Panc1 (cell line): ENCODE measurements around the gene SLC19A1. TPM values are rescaled to one million over a fixed set of nuclear protein-coding genes. Genes with fewer than 3 reads are reported as not detected.
"Not testable (repeated sequence)": the region's sequence is repeated elsewhere in the genome, so short reads cannot be mapped to it uniquely, and the experiment has no call there.

Experiments used
- ATAC-seq: fragments of 200-7000 bp; cut with Tn5 transposase; 2 replicates; pipeline ENCODE4 v1.9.1; 2020; ENCODE audit warnings: mild to moderate bottlenecking, moderate library complexity
- BruUV-seq: library from RNA; stranded (reverse); fragments of 400-500 nt; replicated peaks from 2 replicates; lab custom pipeline; 2021; lab: Mats Ljungman, UMichigan
- CTCF ChIA-PET: fragments of 300-600 bp; sonication (Branson Sonifier 250); formaldehyde crosslinking; loops from one replicate; lab custom pipeline; 2022; ENCODE audit warnings: antibody characterized with exemption; lab: Charles Lee
- POLR2A ChIA-PET: fragments of 300-600 bp; sonication (Branson Sonifier 250); formaldehyde crosslinking; loops from one replicate; lab custom pipeline; 2022; ENCODE audit warnings: antibody characterized with exemption; lab: Charles Lee
- DNase-seq: peaks from one replicate; pipeline ENCODE4 v3.0.0-alpha.2; 2010; ENCODE audit warnings: low read depth, low spot score
- H3K27ac ChIP-seq: 2 replicates; pipeline ENCODE4 v1.5.1; 2011; ENCODE audit warnings: mild to moderate bottlenecking, low read length, inconsistent platforms
- H3K27me3 ChIP-seq: fragments of 200-500 bp; sonication (Bioruptor generic); 2 replicates; pipeline ENCODE4 v1.6.0; 2014; ENCODE audit warnings: low read length, inconsistent platforms; ENCODE audit not compliant: control insufficient read depth, insufficient read depth
- H3K36me3 ChIP-seq: fragments of 200-500 bp; sonication (Bioruptor generic); 2 replicates; pipeline ENCODE4 v1.5.1; 2014; ENCODE audit warnings: inconsistent platforms, mild to moderate bottlenecking, low read length, moderate library complexity; ENCODE audit not compliant: control insufficient read depth, insufficient read depth
- H3K4me1 ChIP-seq: 2 replicates; pipeline ENCODE4 v1.5.1; 2011; ENCODE audit warnings: inconsistent platforms, mild to moderate bottlenecking, low read length, moderate library complexity; ENCODE audit not compliant: control insufficient read depth, insufficient read depth
- H3K4me3 ChIP-seq, 2 experiments: 2 replicates each; pipeline ENCODE4 v1.5.1; 2011 to 2012; ENCODE audit warnings: low read depth in 2 of 2, low read length in 2 of 2, mild to moderate bottlenecking in 2 of 2, inconsistent platforms in 1 of 2, moderate library complexity in 1 of 2
- H3K9me3 ChIP-seq: fragments of 200-500 bp; sonication (Bioruptor generic); 2 replicates; pipeline ENCODE4 v1.5.1; 2014; ENCODE audit warnings: low read depth, mild to moderate bottlenecking, inconsistent platforms, low read length, moderate library complexity; ENCODE audit not compliant: control insufficient read depth, insufficient read depth
- CTCF ChIP-seq: fragments of 450-650 bp; IDR thresholded peaks from 2 replicates; pipeline ENCODE4 v1.5.1; 2017; ENCODE audit warnings: mild to moderate bottlenecking
- POLR2AphosphoS5 ChIP-seq: IDR thresholded peaks from 2 replicates; pipeline ENCODE4 v1.6.1; 2012; ENCODE audit warnings: mild to moderate bottlenecking, low read depth, low read length, moderate library complexity
- REST ChIP-seq, 2 experiments: IDR thresholded peaks; 2 replicates each; pipeline ENCODE4 v1.6.1; 2011 to 2012; ENCODE audit warnings: low read depth in 2 of 2, control low read depth in 1 of 2, low read length in 1 of 2, mild to moderate bottlenecking in 1 of 2, moderate library complexity in 1 of 2; ENCODE audit not compliant: insufficient read depth in 1 of 2
- SIN3A ChIP-seq: IDR thresholded peaks from 2 replicates; pipeline ENCODE4 v1.6.1; 2012; ENCODE audit warnings: low read depth, mild to moderate bottlenecking, low read length, moderate library complexity, borderline replicate concordance; ENCODE audit not compliant: insufficient read depth
- TCF7L2 ChIP-seq: IDR thresholded peaks from 2 replicates; pipeline ENCODE4 v1.6.1; 2011; ENCODE audit warnings: mild to moderate bottlenecking, low read depth, low read length, inconsistent platforms
- in situ Hi-C: cut with HindIII; loops from 2 replicates; pipeline ENCODE4 v1.10.0; 2016; ENCODE audit warnings: low sequenced_read_pairs, low pct_unique_long_range_greater_than_20kb
- intact Hi-C: fragments of 100-400 bp; cut with micrococcal nuclease; formaldehyde crosslinking; loops from one replicate; pipeline ENCODE4 v1.10.0; 2022; ENCODE audit not compliant: unreplicated experiment
- total RNA-seq: library from RNA; stranded (reverse); gene quantifications from one replicate; pipeline ENCODE4 v1.2.1, GENCODE V29; 2021; ENCODE audit not compliant: unreplicated experiment

Gene SLC19A1
- total RNA-seq, 1 experiment from 2014 or later: 24.5 TPM

- CTCF ChIA-PET: no interaction called here
- BruUV-seq: no TSS peak
Measured at GRCh38 chr21:45570071-45570470, 27.8 kb upstream of the SLC19A1 start.

GRCh38 chr21:45568383-45568782, 26.1 kb upstream of the SLC19A1 start:
- no peak for ATAC-seq
- CTCF ChIA-PET: no interaction called here
- Histone ChIP-seq H3K27ac (no peak overlapping the region), H3K4me3 (no peak overlapping the region), H3K36me3 (no peaks in the 10 kb centered on the region), H3K9me3 (no peaks in the 10 kb centered on the region), H3K27me3 (peaks cover 6% of the 10 kb centered on the region), H3K4me1 (no peaks in the 10 kb centered on the region)
- no TSS peak for BruUV-seq
- in situ Hi-C loops (no loop called here), intact Hi-C loops (no loop called here)
- POLR2A ChIA-PET: no interaction called here
- no peak for DNase-seq
- TF ChIP-seq REST (IDR thresholded peaks at IDR 0.05; ENCODE audit: insufficient read depth in 1 of 2, low read depth in 2 of 2, low read length in 1 of 2): no peak
- no peak for TF ChIP-seq CTCF
- no peak for TF ChIP-seq SIN3A

More at GRCh38 chr21:45570071-45570470, 27.8 kb upstream of the SLC19A1 start:
- Histone ChIP-seq H3K4me3 (no peak overlapping the region), H3K27ac (no peak overlapping the region), H3K36me3 (no peaks in the 10 kb centered on the region), H3K9me3 (no peaks in the 10 kb centered on the region), H3K27me3 (peaks cover 3% of the 10 kb centered on the region), H3K4me1 (no peaks in the 10 kb centered on the region)
- POLR2A ChIA-PET: no interaction called here
- ATAC-seq: no peak
- DNase-seq: no peak
- intact Hi-C loops: no loop called here
- in situ Hi-C loops: no loop called here
- TF ChIP-seq POLR2AphosphoS5 (no peak), CTCF (no peak), REST (IDR thresholded peaks at IDR 0.05; ENCODE audit: insufficient read depth in 1 of 2, low read depth in 2 of 2, low read length in 1 of 2) (no peak), SIN3A (no peak), TCF7L2 (no peak)

DNA sequence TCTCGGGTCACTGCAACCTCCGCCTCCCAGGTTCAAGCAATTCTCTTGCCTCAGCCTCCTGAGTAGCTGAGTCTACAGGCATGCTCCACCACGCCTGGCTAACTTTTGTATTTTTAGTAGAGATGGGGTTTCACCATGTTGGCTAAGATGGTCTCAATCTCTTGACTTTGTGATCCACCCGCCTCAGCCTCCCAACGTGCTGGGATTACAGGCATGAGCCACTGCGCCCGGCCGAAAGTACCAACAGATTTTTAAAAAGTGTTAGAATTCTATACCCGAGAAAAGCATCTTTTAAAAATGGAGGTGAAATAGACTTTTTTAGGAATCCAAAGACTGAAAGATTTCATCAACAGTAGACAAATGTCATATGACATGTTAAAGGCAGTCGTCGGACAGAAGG, 21.9 kb upstream of the SLC19A1 start:
- H3K9me3 ChIP-seq, H3K36me3 ChIP-seq, H3K4me1 ChIP-seq, ATAC-seq, DNase-seq, H3K27me3 ChIP-seq, H3K4me3 ChIP-seq, POLR2A ChIA-PET, H3K27ac ChIP-seq, CTCF ChIA-PET, intact Hi-C loops, in situ Hi-C loops, BruUV-seq: not testable (repeated sequence)
